Type B pancreatic cell (in vitro differentiated cells): ENCODE measurements around the gene SOS2. TPM values are rescaled to one million over a fixed set of nuclear protein-coding genes. Genes with fewer than 3 reads are reported as not detected.

Experiments
- DNase-seq: peaks from one replicate; pipeline ENCODE4 v3.0.0; 2021; ENCODE audit warnings: mixed read lengths; ENCODE audit not compliant: unreplicated experiment; ENCODE audit errors: extremely low spot score
- H3K27ac Mint-ChIP-seq: 2 replicates; pipeline ENCODE4 v1.8.0; 2021; ENCODE audit warnings: mild to moderate bottlenecking, mixed read lengths
- H3K27me3 Mint-ChIP-seq: 2 replicates; pipeline ENCODE4 v1.8.0; 2021; ENCODE audit warnings: mixed read lengths
- H3K36me3 Mint-ChIP-seq: 2 replicates; pipeline ENCODE4 v1.8.0; 2021; ENCODE audit warnings: mixed read lengths
- H3K4me1 Mint-ChIP-seq: one replicate; pipeline ENCODE4 v1.8.0; 2021; ENCODE audit warnings: mixed read lengths; ENCODE audit not compliant: unreplicated experiment
- H3K4me3 Mint-ChIP-seq: 2 replicates; pipeline ENCODE4 v1.8.0; 2021; ENCODE audit warnings: mild to moderate bottlenecking, mixed read lengths
- H3K9me3 Mint-ChIP-seq: 2 replicates; pipeline ENCODE4 v1.8.0; 2021; ENCODE audit warnings: mixed read lengths
- total RNA-seq: library from RNA; stranded (reverse); gene quantifications from 2 replicates; pipeline ENCODE4 v1.2.1, GENCODE V29; 2021; ENCODE audit warnings: low replicate concordance
- TF ChIP-seq, protein P1 (sequence below): fragments of 200-600 bp; sonication (generic); conservative IDR thresholded peaks from 2 replicates; pipeline ENCODE4 v1.5.0; 2021; ENCODE audit warnings: antibody characterized with exemption, mild to moderate bottlenecking

SOS2 gene
- total RNA-seq, 1 donor from 2014 or later = 34.6 TPM

DNA sequence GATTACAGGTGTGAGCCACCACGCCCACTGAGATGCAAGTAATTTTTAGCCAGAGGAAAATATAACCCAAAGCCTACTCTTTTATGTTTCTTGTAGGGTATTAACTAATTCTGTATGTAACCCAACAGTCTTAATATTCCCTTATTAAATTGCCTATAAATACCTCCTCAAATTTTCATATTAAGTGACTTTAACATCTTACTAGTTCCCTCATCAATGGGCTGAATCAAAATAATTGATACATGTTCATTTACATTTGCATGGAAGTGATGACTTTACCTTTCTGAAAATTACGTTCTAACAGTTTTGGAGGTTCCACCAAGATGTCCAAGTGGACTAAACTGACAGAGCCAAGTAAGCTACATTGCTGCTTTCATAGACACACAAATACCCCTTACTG is 3.1 kb downstream of the SOS2 start:
- Mint-ChIP-seq H3K27me3 (no peaks in the 10 kb centered on the region), H3K9me3 (peaks cover 4% of the 10 kb centered on the region), H3K27ac (no peak overlapping the region), H3K4me3 (no peak overlapping the region), H3K36me3 (peaks cover 6% of the 10 kb centered on the region), H3K4me1 (peaks cover 44% of the 10 kb centered on the region)
- DNase-seq = no peak
- TF ChIP-seq, protein P1, sequence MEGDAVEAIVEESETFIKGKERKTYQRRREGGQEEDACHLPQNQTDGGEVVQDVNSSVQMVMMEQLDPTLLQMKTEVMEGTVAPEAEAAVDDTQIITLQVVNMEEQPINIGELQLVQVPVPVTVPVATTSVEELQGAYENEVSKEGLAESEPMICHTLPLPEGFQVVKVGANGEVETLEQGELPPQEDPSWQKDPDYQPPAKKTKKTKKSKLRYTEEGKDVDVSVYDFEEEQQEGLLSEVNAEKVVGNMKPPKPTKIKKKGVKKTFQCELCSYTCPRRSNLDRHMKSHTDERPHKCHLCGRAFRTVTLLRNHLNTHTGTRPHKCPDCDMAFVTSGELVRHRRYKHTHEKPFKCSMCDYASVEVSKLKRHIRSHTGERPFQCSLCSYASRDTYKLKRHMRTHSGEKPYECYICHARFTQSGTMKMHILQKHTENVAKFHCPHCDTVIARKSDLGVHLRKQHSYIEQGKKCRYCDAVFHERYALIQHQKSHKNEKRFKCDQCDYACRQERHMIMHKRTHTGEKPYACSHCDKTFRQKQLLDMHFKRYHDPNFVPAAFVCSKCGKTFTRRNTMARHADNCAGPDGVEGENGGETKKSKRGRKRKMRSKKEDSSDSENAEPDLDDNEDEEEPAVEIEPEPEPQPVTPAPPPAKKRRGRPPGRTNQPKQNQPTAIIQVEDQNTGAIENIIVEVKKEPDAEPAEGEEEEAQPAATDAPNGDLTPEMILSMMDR = no peak

GRCh38 chr14:50225974-50226297 is 5.4 kb downstream of the SOS2 start:
- TF ChIP-seq, protein P1 = no peak
- Mint-ChIP-seq H3K4me1 (peaks cover 43% of the 10 kb centered on the region), H3K9me3 (peaks cover 4% of the 10 kb centered on the region), H3K27me3 (no peaks in the 10 kb centered on the region), H3K4me3 (peak overlapping the region; percentile 37), H3K36me3 (peaks cover 13% of the 10 kb centered on the region), H3K27ac (peak overlapping the region; percentile 83)
- no peak for DNase-seq

DNA sequence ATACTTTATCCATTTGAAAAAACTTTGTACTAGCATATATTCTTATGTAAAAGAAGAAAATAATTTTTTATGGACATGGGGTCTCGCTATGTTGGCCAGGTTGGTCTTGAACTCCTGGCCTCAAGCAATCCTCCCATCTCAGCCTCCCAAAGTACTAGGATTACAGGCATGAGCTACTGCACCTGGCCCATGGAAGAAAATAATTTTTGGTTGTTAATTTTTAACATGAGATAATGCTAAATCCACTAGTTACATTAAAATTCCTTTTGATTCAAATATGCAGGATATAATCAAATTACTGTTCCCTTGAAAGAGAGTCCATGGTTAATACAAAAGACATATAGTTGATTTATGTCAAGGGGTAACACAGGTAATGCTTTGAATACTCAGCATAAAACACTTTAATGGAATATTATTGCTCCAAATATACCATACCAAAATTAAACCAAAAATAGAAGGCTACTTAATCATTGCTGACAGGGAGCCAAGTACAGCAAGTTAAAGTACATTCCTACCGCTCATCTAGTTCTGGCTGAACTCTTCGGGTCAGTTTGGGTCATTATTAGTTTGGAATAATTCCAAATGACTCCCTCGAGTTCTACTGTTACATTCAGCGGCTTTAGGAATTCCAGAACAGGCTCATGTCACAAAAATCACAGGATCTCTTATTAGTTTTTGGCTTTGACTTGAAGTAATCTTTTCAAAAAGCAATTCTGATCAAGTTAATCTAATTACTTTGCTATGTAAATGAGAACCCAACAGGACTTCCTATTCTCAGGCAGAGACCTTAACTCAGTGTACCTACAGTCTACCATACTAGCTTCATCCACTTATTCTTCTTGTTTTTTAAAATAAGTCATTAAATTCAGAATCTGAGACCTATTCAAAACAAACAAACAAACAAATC is 6.1 kb downstream of the SOS2 start:
- H3K27me3 Mint-ChIP-seq = no peaks in the 10 kb centered on the region
- peaks cover 4% of the 10 kb centered on the region for H3K9me3 Mint-ChIP-seq
- TF ChIP-seq, protein P1 = no peak
- DNase-seq = no peak
- H3K4me3 Mint-ChIP-seq = peak overlapping the region; percentile 37
- H3K27ac Mint-ChIP-seq = peak overlapping the region; percentile 83
- H3K4me1 Mint-ChIP-seq = peaks cover 49% of the 10 kb centered on the region
- peaks cover 13% of the 10 kb centered on the region for H3K36me3 Mint-ChIP-seq

- no peak overlapping the region for H3K4me3 Mint-ChIP-seq
- H3K4me1 Mint-ChIP-seq = peaks cover 42% of the 10 kb centered on the region
- H3K27ac Mint-ChIP-seq = peak overlapping the region; percentile 55
- H3K36me3 Mint-ChIP-seq = peaks cover 14% of the 10 kb centered on the region
- DNase-seq = no peak
- TF ChIP-seq, protein P1 = no peak
- H3K27me3 Mint-ChIP-seq = no peaks in the 10 kb centered on the region
- no peaks in the 10 kb centered on the region for H3K9me3 Mint-ChIP-seq
Measured at GRCh38 chr14:50222055-50222613, 9.2 kb downstream of the SOS2 start.

GRCh38 chr14:50218501-50218900 is 12.9 kb downstream of the SOS2 start:
- TF ChIP-seq, protein P1 = no peak
- Mint-ChIP-seq H3K4me3 (no peak overlapping the region), H3K36me3 (peaks cover 22% of the 10 kb centered on the region), H3K27me3 (no peaks in the 10 kb centered on the region), H3K27ac (no peak overlapping the region), H3K4me1 (peaks cover 27% of the 10 kb centered on the region), H3K9me3 (no peaks in the 10 kb centered on the region)
- no peak for DNase-seq
